SK-N-SH treated with all-trans-retinoic acid at 6 μM for 48 hours (cell line): ENCODE measurements around the gene RAD51B.

Source experiments
- ATAC-seq: fragments of 200-7000 bp; cut with Tn5 transposase; 3 replicates; pipeline ENCODE4 v1.9.1; 2020; ENCODE audit warnings: mild to moderate bottlenecking, moderate library complexity
- ARNTL ChIP-seq: fragments of 450-650 bp; formaldehyde crosslinking; IDR thresholded peaks from 2 replicates; pipeline ENCODE4 v1.5.0; 2020; ENCODE audit warnings: low read depth, mild to moderate bottlenecking, moderate library complexity, borderline replicate concordance
- BACH2 ChIP-seq: fragments of 250-450 bp; sonication (Bioruptor Pico); IDR thresholded peaks from 2 replicates; pipeline ENCODE4 v1.9.0; 2021; ENCODE audit warnings: mild to moderate bottlenecking, borderline replicate concordance
- ESRRG ChIP-seq: fragments of 250-450 bp; sonication (Bioruptor Pico); IDR thresholded peaks from 2 replicates; pipeline ENCODE4 v1.6.1; 2021; ENCODE audit warnings: mild to moderate bottlenecking
- GLIS3 ChIP-seq: fragments of 250-450 bp; sonication (Bioruptor Pico); IDR thresholded peaks from 2 replicates; pipeline ENCODE4 v1.5.0; 2020; ENCODE audit warnings: mild to moderate bottlenecking, moderate library complexity
- PPARA ChIP-seq: fragments of 250-450 bp; sonication (Bioruptor Pico); IDR thresholded peaks from 2 replicates; pipeline ENCODE4 v1.5.0; 2020; ENCODE audit warnings: mild to moderate bottlenecking, borderline replicate concordance
- RARB ChIP-seq: fragments of 250-450 bp; sonication (Bioruptor Pico); IDR thresholded peaks from 2 replicates; pipeline ENCODE4 v1.8.0; 2021; ENCODE audit warnings: mild to moderate bottlenecking, moderate library complexity
- SNAI2 ChIP-seq: fragments of 250-450 bp; sonication (Bioruptor Pico); IDR thresholded peaks from 2 replicates; pipeline ENCODE4 v1.5.0; 2020; ENCODE audit warnings: mild to moderate bottlenecking, moderate library complexity
- TCF4 ChIP-seq: fragments of 250-450 bp; sonication (Bioruptor Pico); IDR thresholded peaks from 2 replicates; pipeline ENCODE4 v1.8.0; 2021; ENCODE audit warnings: mild to moderate bottlenecking, moderate library complexity, borderline replicate concordance
- TOX ChIP-seq: fragments of 250-450 bp; sonication (Bioruptor Pico); IDR thresholded peaks from 2 replicates; pipeline ENCODE4 v1.8.0; 2021; ENCODE audit warnings: mild to moderate bottlenecking, moderate library complexity, borderline replicate concordance
- ZC3H10 ChIP-seq: fragments of 250-450 bp; sonication (Bioruptor Pico); IDR thresholded peaks from 2 replicates; pipeline ENCODE4 v1.5.1; 2021; ENCODE audit warnings: mild to moderate bottlenecking, moderate library complexity
- ZNF565 ChIP-seq: fragments of 450-650 bp; formaldehyde crosslinking; conservative IDR thresholded peaks from 2 replicates; pipeline ENCODE4 v1.5.0; 2020; ENCODE audit warnings: low read depth, mild to moderate bottlenecking, moderate library complexity
- ZNF70 ChIP-seq: fragments of 450-650 bp; formaldehyde crosslinking; IDR thresholded peaks from 2 replicates; pipeline ENCODE4 v1.5.0; 2020; ENCODE audit warnings: mild to moderate bottlenecking, moderate library complexity
- ZNF8 ChIP-seq: fragments of 450-650 bp; formaldehyde crosslinking; IDR thresholded peaks from 2 replicates; pipeline ENCODE4 v1.5.0; 2020; ENCODE audit warnings: mild to moderate bottlenecking, moderate library complexity
- TF ChIP-seq, protein P1 (sequence below): fragments of 250-450 bp; sonication (Bioruptor Pico); IDR thresholded peaks from 2 replicates; pipeline ENCODE4 v1.5.1; 2020; ENCODE audit warnings: low read depth, mild to moderate bottlenecking, moderate library complexity
- TF ChIP-seq, protein P2 (sequence below): fragments of 250-450 bp; sonication (Bioruptor Pico); IDR thresholded peaks from 2 replicates; pipeline ENCODE4 v1.8.0; 2021; ENCODE audit warnings: low read depth, mild to moderate bottlenecking, moderate library complexity, borderline replicate concordance
- TF ChIP-seq, protein P3 (sequence below): fragments of 250-450 bp; sonication (Bioruptor Pico); IDR thresholded peaks from 2 replicates; pipeline ENCODE4 v1.5.1; 2021; ENCODE audit warnings: mild to moderate bottlenecking, moderate library complexity
- TF ChIP-seq, protein P4 (sequence below): fragments of 250-450 bp; sonication (Bioruptor Pico); IDR thresholded peaks from 2 replicates; pipeline ENCODE4 v1.8.0; 2020; ENCODE audit warnings: mild to moderate bottlenecking, moderate library complexity, borderline replicate concordance

Gene RAD51B

DNA sequence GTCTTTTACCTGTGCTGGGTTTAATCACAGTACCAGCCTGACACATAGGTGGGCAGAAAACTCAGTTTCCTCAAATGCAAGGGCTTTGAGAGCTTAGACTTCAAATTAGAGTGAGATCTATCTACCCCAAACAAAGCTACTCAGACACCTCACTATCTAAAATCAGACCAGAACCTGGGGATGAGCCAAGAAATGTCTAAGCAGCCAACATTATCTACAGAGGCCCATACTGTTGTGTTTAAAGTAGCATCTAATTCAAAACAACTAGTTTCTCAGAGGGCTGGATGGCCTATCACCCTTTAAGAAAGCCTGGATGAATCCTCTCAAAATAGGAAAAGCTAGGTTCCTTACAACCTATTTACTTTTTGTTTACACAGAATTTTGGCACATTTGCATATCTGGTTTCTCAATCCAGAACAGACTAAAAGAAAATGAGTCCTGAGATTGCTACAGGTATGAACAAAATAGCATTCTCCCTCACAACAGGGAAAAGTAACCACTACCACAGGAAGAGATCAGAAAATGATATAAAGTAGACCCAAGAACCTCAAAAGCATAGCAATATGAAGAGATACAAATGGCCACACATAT is 830.9 kb downstream of the RAD51B start:
- TF ChIP-seq ZNF8 (CRISPR knock-in tag) (no peak), SNAI2 (CRISPR knock-in tag) (no peak), ZNF565 (CRISPR knock-in tag) (no peak), ZC3H10 (CRISPR knock-in tag) (no peak), ARNTL (no peak), RARB (no peak), ESRRG (no peak), BACH2 (CRISPR knock-in tag) (no peak), TOX (CRISPR knock-in tag) (no peak), GLIS3 (CRISPR knock-in tag) (no peak)
- TF ChIP-seq, protein P1, sequence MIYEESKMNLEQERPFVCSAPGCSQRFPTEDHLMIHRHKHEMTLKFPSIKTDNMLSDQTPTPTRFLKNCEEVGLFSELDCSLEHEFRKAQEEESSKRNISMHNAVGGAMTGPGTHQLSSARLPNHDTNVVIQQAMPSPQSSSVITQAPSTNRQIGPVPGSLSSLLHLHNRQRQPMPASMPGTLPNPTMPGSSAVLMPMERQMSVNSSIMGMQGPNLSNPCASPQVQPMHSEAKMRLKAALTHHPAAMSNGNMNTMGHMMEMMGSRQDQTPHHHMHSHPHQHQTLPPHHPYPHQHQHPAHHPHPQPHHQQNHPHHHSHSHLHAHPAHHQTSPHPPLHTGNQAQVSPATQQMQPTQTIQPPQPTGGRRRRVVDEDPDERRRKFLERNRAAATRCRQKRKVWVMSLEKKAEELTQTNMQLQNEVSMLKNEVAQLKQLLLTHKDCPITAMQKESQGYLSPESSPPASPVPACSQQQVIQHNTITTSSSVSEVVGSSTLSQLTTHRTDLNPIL: no peak
- TF ChIP-seq, protein P2, sequence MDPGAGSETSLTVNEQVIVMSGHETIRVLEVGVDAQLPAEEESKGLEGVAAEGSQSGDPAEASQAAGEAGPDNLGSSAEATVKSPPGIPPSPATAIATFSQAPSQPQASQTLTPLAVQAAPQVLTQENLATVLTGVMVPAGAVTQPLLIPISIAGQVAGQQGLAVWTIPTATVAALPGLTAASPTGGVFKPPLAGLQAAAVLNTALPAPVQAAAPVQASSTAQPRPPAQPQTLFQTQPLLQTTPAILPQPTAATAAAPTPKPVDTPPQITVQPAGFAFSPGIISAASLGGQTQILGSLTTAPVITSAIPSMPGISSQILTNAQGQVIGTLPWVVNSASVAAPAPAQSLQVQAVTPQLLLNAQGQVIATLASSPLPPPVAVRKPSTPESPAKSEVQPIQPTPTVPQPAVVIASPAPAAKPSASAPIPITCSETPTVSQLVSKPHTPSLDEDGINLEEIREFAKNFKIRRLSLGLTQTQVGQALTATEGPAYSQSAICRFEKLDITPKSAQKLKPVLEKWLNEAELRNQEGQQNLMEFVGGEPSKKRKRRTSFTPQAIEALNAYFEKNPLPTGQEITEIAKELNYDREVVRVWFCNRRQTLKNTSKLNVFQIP (CRISPR knock-in tag): no peak
- TF ChIP-seq, protein P3, sequence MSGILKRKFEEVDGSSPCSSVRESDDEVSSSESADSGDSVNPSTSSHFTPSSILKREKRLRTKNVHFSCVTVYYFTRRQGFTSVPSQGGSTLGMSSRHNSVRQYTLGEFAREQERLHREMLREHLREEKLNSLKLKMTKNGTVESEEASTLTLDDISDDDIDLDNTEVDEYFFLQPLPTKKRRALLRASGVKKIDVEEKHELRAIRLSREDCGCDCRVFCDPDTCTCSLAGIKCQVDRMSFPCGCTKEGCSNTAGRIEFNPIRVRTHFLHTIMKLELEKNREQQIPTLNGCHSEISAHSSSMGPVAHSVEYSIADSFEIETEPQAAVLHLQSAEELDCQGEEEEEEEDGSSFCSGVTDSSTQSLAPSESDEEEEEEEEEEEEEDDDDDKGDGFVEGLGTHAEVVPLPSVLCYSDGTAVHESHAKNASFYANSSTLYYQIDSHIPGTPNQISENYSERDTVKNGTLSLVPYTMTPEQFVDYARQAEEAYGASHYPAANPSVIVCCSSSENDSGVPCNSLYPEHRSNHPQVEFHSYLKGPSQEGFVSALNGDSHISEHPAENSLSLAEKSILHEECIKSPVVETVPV: no peak
- ATAC-seq: no peak

DNA sequence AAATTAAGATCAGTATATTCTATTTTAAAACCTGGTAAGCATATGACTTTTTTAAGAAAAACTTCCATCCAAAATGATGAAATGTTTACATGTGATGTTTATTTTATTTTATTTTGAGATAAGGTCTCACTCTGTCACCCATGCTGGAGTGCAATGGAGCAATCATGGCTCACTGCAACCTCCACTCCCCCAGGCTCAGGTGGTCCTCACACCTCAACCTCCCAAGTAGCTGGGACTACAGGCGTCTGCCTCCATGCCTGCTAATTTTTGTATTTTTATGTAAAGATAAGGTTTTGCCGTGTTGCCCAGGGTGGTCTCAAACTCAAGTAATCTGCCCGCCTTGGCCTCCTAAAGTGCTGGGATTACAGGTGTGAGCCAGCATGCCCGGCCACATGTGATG is 831.5 kb downstream of the RAD51B start:
- TF ChIP-seq RARB: no peak
- TF ChIP-seq ZNF8 (CRISPR knock-in tag): no peak
- ATAC-seq: no peak

DNA sequence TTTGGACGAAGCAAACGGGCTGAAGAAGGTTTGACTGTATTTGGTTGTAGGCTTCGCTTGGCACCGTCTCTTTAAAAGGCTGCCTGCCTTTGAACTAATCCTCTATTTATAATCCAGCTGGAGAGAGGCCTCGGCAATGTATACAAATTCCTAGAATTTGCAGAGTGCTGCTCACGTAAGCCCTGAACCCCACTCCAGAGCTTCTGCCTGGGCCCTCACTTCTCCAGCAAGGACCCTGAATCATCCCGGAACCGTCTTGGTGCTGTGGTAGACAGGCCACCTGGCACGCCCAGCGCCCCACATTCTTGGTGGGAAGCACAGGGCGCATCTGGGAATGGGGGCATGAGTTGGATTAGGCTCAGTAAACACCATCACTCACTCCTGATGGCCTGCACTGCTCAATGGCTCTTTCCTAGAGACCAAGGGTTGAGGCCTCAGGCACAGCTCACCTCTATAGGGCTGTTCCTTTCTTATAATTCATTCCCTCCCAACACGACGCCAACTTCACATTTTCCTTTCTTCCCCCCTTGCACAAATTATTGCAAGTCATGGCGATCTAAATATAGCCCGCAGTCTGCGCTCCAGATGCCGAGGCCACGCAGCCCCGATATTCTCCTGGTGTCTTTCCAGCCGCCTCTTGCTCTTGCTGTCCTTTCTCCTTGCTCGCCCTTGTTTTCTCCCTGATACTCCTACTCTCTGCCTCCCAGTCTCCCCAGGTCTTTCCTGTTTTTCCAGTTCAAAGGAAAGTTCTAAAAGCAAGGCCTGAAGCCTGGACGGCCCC is 832.3 kb downstream of the RAD51B start:
- ATAC-seq: no peak
- TF ChIP-seq ZNF70 (CRISPR knock-in tag) (no peak), TCF4 (CRISPR knock-in tag) (no peak), ARNTL (no peak)
- TF ChIP-seq, protein P2 (CRISPR knock-in tag): no peak
- TF ChIP-seq, protein P4, sequence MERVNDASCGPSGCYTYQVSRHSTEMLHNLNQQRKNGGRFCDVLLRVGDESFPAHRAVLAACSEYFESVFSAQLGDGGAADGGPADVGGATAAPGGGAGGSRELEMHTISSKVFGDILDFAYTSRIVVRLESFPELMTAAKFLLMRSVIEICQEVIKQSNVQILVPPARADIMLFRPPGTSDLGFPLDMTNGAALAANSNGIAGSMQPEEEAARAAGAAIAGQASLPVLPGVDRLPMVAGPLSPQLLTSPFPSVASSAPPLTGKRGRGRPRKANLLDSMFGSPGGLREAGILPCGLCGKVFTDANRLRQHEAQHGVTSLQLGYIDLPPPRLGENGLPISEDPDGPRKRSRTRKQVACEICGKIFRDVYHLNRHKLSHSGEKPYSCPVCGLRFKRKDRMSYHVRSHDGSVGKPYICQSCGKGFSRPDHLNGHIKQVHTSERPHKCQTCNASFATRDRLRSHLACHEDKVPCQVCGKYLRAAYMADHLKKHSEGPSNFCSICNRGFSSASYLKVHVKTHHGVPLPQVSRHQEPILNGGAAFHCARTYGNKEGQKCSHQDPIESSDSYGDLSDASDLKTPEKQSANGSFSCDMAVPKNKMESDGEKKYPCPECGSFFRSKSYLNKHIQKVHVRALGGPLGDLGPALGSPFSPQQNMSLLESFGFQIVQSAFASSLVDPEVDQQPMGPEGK (CRISPR knock-in tag): no peak
- TF ChIP-seq, all 23 proteins: peak for 0

DNA sequence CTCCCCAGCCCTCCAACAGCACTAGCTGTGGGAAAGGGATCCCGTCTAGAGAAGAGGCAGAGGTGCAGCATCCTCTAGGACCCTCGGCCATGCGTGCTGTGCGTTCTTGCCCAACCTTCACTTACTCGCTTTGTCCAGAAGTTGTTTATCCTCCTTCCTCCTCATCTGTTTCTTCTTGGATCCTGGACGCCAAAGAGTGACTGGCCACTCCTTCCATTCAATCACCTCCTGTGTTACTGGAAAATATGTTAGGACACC is 832.8 kb downstream of the RAD51B start:
- TF ChIP-seq, protein P1: no peak
- TF ChIP-seq, all 23 proteins: peak for 0
- no peak for ATAC-seq

DNA sequence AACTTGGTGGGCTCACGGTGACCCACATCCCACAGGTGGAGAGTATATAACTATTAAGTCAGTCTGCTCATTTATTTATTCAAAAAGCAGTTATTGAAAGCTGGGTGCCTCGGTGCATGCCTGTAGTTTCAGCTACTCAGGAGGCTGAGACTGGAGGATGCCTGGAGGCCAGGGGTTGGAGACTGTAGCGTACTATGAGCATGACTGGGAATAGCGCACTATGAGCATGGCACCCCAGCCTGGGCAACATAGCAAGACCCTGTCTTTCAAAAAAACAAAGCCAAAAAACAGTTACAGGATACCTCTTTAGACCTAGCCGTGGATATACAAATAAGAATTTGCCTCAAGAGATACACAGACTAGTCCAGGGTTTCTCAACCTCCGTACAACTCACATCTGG is 833.5 kb downstream of the RAD51B start:
- ATAC-seq: no peak
- no peak for TF ChIP-seq PPARA (CRISPR knock-in tag)
